Activated naive CD4-positive, alpha-beta T cell (primary cell): Measurements from ENCODE around the gene ZNF701.
A peak's percentile ranks its signal among the peaks of the same experiment; 100 is the strongest.
"Not testable (repeated sequence)": the region's sequence is repeated elsewhere in the genome, so short reads cannot be mapped to it uniquely, and the experiment has no call there.

Source experiments
- DNase-seq, 4 experiments: peaks; one replicate each; lab custom pipeline; 2025; lab: John Stamatoyannopoulos, UW

ZNF701 gene

GRCh38 chr19:52570000-52570861, at the start of gene ZNF701:
ZNF701 (plus strand) TSS chr19:52570287; CDS start chr19:52574148, 3,861 bp downstream.
- DNase-seq = peak; percentile 90 to 95 (median 92)

GRCh38 chr19:52522551-52522950, 47.5 kb upstream of the ZNF701 start:
- no peak for DNase-seq

- no peak for DNase-seq
Observed at GRCh38 chr19:52524086-52524485, 46.0 kb upstream of the ZNF701 start.

GRCh38 chr19:52527134-52527955, 42.7 kb upstream of the ZNF701 start, which contains the start of gene ZNF808:
ZNF808 (plus strand) TSS chr19:52527668; CDS start chr19:52543285, 15,617 bp downstream.
- DNase-seq = peak; percentile 92 to 98 (median 96)

GRCh38 chr19:52527956-52528351, 42.1 kb upstream of the ZNF701 start:
- DNase-seq = peak in 1 of 4 experiments; percentile 25

- DNase-seq = no peak
Observed at GRCh38 chr19:52532480-52532879, 37.6 kb upstream of the ZNF701 start.

GRCh38 chr19:52533901-52534300, 36.2 kb upstream of the ZNF701 start:
- no peak for DNase-seq

- not testable (repeated sequence) for DNase-seq
Observed at GRCh38 chr19:52535385-52535770, 34.7 kb upstream of the ZNF701 start.

GRCh38 chr19:52535771-52536447, 34.2 kb upstream of the ZNF701 start:
- peak; percentile 21 to 90 (median 68) for DNase-seq

- DNase-seq = peak in 2 of 4 experiments; percentile 12 to 24
Observed at GRCh38 chr19:52536448-52536800, 33.7 kb upstream of the ZNF701 start.

GRCh38 chr19:52538815-52539214, 31.3 kb upstream of the ZNF701 start:
- DNase-seq = not testable (repeated sequence)

- DNase-seq = not testable (repeated sequence)
Observed at GRCh38 chr19:52541176-52541575, 28.9 kb upstream of the ZNF701 start.

- DNase-seq = no peak
Observed at GRCh38 chr19:52541608-52542007, 28.5 kb upstream of the ZNF701 start.

GRCh38 chr19:52542541-52542940, 27.5 kb upstream of the ZNF701 start:
- not testable (repeated sequence) for DNase-seq

- no peak for DNase-seq
Observed at GRCh38 chr19:52542984-52543664, 27.0 kb upstream of the ZNF701 start.

GRCh38 chr19:52554216-52554971, 15.7 kb upstream of the ZNF701 start:
- no peak for DNase-seq

- no peak for DNase-seq
Observed at GRCh38 chr19:52557231-52557995, 12.7 kb upstream of the ZNF701 start.

GRCh38 chr19:52558732-52559445, 11.2 kb upstream of the ZNF701 start:
- DNase-seq = not testable (repeated sequence)

GRCh38 chr19:52561611-52562010, 8.5 kb upstream of the ZNF701 start:
- not testable (repeated sequence) for DNase-seq
